K562 (cell line): Measurements from ENCODE around the gene UFC1. TPM values are rescaled to one million over a fixed set of nuclear protein-coding genes. Genes with fewer than 3 reads are reported as not detected.
A peak's percentile ranks its signal among the peaks of the same experiment; 100 is the strongest.

ENCODE experiments used
- ARID2 ChIP-seq: fragments of 450-650 bp; IDR thresholded peaks from 2 replicates; pipeline ENCODE4 v1.6.1; 2017; ENCODE audit warnings: antibody characterized with exemption, mild to moderate bottlenecking
- CBFA2T2 ChIP-seq: fragments of 450-650 bp; conservative IDR thresholded peaks from 2 replicates; pipeline ENCODE4 v1.6.1; 2017; ENCODE audit warnings: mild to moderate bottlenecking
- ETV1 ChIP-seq: fragments of 450-650 bp; conservative IDR thresholded peaks from 2 replicates; pipeline ENCODE4 v1.6.1; 2016; ENCODE audit warnings: missing genetic modification characterization, control low read depth, low read depth, missing compliant biosample characterization
- HDAC1 ChIP-seq, 2 experiments: fragments of 450-650 bp; IDR thresholded peaks; 2 replicates each; pipeline ENCODE4 v1.6.1; 2016 to 2017; ENCODE audit warnings: inconsistent platforms in 1 of 2, mild to moderate bottlenecking in 1 of 2, moderate library complexity in 1 of 2
- KDM2B ChIP-seq: fragments of 250-450 bp; sonication (Bioruptor Pico); IDR thresholded peaks from 2 replicates; pipeline ENCODE4 v1.8.0; 2021; ENCODE audit warnings: mild to moderate bottlenecking, moderate library complexity
- NFE2 ChIP-seq: IDR thresholded peaks from 2 replicates; pipeline ENCODE4 v1.6.1; 2014; ENCODE audit warnings: antibody characterized with exemption, low read depth
- POLR2A ChIP-seq: fragments of 450-650 bp; conservative IDR thresholded peaks from 2 replicates; pipeline ENCODE4 v1.6.1; 2016
- SP2 ChIP-seq: IDR thresholded peaks from 2 replicates; pipeline ENCODE4 v1.6.1; 2011; ENCODE audit warnings: mild to moderate bottlenecking, low read depth, low read length, moderate library complexity; ENCODE audit not compliant: poor library complexity, severe bottlenecking; ENCODE audit errors: extremely low read depth
- TAF1 ChIP-seq: IDR thresholded peaks from 2 replicates; pipeline ENCODE4 v1.6.1; 2011; ENCODE audit warnings: mild to moderate bottlenecking, low read length, moderate library complexity; ENCODE audit not compliant: insufficient read depth, control insufficient read depth, severe bottlenecking; ENCODE audit errors: extremely low read depth
- TAF9B ChIP-seq: fragments of 450-650 bp; IDR thresholded peaks from 2 replicates; pipeline ENCODE4 v1.6.1; 2018; ENCODE audit warnings: mild to moderate bottlenecking; ENCODE audit not compliant: partially characterized antibody
- ZBTB7A ChIP-seq: IDR thresholded peaks from 2 replicates; pipeline ENCODE4 v1.6.1; 2011; ENCODE audit warnings: low read depth, mild to moderate bottlenecking, low read length, moderate library complexity, borderline replicate concordance; ENCODE audit not compliant: control insufficient read depth
- ZNF316 ChIP-seq: fragments of 450-650 bp; IDR thresholded peaks from 2 replicates; pipeline ENCODE4 v1.6.1; 2016
- polyA plus RNA-seq, 8 experiments: library from polyadenylated mRNA; depleted of rRNA in 4 of 8; stranded (reverse) in 5 of 8; unstranded in 3 of 8; fragments of >200 nt; fragmentation: Nextera tagmentation in 2 of 8; fragmentation: Illumina TruSeq in 1 of 8; extraction: Ambion mirVana in 2 of 8; extraction: Trizol in 1 of 8; gene quantifications; 2 replicates each; pipeline versions ENCODE4 v1.2.1 to v1.2.3, GENCODE V29; 2011 to 2014; ENCODE audit warnings: inconsistent platforms in 1 of 8, missing spikeins in 1 of 8
- total RNA-seq, 7 experiments: library from RNA; depleted of rRNA in 6 of 7; stranded (reverse); fragments of >200 nt in 6 of 7; fragmentation: Illumina TruSeq in 2 of 7; extraction: Trizol in 2 of 7; gene quantifications; 2 replicates each; pipeline versions ENCODE4 v1.2.1 to v1.2.3, GENCODE V29; 2011 to 2021; ENCODE audit warnings: low replicate concordance in 1 of 7
- TF ChIP-seq, protein P1 (sequence below), 2 experiments: fragments of 450-650 bp in 1 of 2; sonication (generic) in 1 of 2; formaldehyde crosslinking in 1 of 2; IDR thresholded peaks in 1 of 2; conservative IDR thresholded peaks in 1 of 2; 2 replicates each; pipeline versions ENCODE4 v1.6.1 to v1.8.1; 2016 to 2023; ENCODE audit warnings: mild to moderate bottlenecking in 2 of 2, moderate library complexity in 2 of 2, inconsistent platforms in 1 of 2, missing genetic modification reagents in 1 of 2
- TF ChIP-seq, protein P2 (sequence below), 2 experiments: fragments of 150-350 bp in 1 of 2; IDR thresholded peaks; 2 replicates each; pipeline ENCODE4 v1.6.1; 2012 to 2016; ENCODE audit warnings: low read depth in 2 of 2, low read length in 2 of 2, mild to moderate bottlenecking in 1 of 2, moderate library complexity in 1 of 2
- TF ChIP-seq, protein P3 (sequence below): fragments of 450-650 bp; IDR thresholded peaks from 2 replicates; pipeline ENCODE4 v1.6.1; 2016
- TF ChIP-seq, protein P4 (sequence below), 3 experiments: fragments of 200-800 bp in 1 of 3; sonication (Bioruptor generic) in 1 of 3; sonication (generic) in 1 of 3; formaldehyde crosslinking in 1 of 3; IDR thresholded peaks; 2 replicates each; pipeline versions ENCODE4 v1.6.1 to v1.8.0; 2016 to 2022; ENCODE audit warnings: mild to moderate bottlenecking in 2 of 3, missing compliant biosample characterization in 2 of 3, missing genetic modification characterization in 2 of 3, missing genetic modification reagents in 1 of 3

UFC1 gene
- total and polyA plus RNA-seq, 9 of the 15 experiments (the other 6 are each of a cell fraction or from before 2014, with no cell fraction given), result 92.8 to 220 (median 161) TPM

DNA sequence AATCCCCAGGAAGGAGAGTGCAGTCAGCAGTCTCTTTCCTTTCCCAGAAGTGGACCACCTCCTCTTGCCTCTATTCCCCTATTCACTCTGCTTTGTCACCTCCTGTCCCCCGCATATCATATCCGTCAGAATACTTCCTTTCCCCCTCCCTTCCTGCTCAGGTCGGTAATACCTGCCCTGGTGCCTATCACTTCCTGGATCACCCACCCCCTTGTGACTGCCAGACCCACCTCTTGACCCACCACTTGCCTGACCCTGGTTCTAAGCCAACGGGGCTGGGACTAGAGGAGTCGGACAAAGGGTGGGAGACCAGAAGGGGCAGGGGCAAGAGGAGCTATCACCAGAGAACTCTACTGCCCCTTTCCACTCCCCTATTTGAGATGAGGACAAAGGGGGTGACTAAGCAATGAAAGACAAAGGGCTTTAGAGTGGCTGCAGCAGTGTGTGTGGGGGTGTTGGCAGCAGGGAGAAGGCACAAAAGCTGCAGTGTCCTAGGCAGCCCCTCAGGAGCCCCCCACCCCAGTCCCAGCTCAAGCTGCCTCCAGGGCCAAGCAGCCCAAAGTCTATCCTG, 46.7 kb downstream of the UFC1 start (continued):
- TF ChIP-seq, protein P1, sequence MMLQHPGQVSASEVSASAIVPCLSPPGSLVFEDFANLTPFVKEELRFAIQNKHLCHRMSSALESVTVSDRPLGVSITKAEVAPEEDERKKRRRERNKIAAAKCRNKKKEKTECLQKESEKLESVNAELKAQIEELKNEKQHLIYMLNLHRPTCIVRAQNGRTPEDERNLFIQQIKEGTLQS (IDR thresholded peaks at IDR 0.05), result peak; percentile 46; the same call in 1 of the 2 replicates
- TF ChIP-seq, protein P1 (CRISPR knock-in tag; conservative IDR thresholded peaks at IDR 0.05), result no peak
- TF ChIP-seq CBFA2T2, result no peak
- TF ChIP-seq, protein P2, sequence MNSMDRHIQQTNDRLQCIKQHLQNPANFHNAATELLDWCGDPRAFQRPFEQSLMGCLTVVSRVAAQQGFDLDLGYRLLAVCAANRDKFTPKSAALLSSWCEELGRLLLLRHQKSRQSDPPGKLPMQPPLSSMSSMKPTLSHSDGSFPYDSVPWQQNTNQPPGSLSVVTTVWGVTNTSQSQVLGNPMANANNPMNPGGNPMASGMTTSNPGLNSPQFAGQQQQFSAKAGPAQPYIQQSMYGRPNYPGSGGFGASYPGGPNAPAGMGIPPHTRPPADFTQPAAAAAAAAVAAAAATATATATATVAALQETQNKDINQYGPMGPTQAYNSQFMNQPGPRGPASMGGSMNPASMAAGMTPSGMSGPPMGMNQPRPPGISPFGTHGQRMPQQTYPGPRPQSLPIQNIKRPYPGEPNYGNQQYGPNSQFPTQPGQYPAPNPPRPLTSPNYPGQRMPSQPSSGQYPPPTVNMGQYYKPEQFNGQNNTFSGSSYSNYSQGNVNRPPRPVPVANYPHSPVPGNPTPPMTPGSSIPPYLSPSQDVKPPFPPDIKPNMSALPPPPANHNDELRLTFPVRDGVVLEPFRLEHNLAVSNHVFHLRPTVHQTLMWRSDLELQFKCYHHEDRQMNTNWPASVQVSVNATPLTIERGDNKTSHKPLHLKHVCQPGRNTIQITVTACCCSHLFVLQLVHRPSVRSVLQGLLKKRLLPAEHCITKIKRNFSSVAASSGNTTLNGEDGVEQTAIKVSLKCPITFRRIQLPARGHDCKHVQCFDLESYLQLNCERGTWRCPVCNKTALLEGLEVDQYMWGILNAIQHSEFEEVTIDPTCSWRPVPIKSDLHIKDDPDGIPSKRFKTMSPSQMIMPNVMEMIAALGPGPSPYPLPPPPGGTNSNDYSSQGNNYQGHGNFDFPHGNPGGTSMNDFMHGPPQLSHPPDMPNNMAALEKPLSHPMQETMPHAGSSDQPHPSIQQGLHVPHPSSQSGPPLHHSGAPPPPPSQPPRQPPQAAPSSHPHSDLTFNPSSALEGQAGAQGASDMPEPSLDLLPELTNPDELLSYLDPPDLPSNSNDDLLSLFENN (IDR thresholded peaks at IDR 0.05; ENCODE audit: low read depth in 2 of 2, low read length in 2 of 2), result 0 out of 4 replicates have a peak, but pooled peaks of 1 of the 2 experiments have one; percentile 7
- peak; percentile 64 for TF ChIP-seq ETV1 (tag)
- TF ChIP-seq TAF9B, result peak; percentile 16
- peak in 1 of 2 experiments; percentile 47; a peak in 1 of 4 replicates for TF ChIP-seq HDAC1 (IDR thresholded peaks at IDR 0.05)
- TF ChIP-seq, protein P3, sequence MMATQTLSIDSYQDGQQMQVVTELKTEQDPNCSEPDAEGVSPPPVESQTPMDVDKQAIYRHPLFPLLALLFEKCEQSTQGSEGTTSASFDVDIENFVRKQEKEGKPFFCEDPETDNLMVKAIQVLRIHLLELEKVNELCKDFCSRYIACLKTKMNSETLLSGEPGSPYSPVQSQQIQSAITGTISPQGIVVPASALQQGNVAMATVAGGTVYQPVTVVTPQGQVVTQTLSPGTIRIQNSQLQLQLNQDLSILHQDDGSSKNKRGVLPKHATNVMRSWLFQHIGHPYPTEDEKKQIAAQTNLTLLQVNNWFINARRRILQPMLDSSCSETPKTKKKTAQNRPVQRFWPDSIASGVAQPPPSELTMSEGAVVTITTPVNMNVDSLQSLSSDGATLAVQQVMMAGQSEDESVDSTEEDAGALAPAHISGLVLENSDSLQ, result peak; percentile 46; the same call in 1 of the 2 replicates
- no peak for TF ChIP-seq SP2
- no peak for TF ChIP-seq KDM2B (CRISPR knock-in tag)
- no peak for TF ChIP-seq ARID2
- peak; percentile 62 for TF ChIP-seq ZBTB7A
- peak; percentile 53 for TF ChIP-seq POLR2A
- TF ChIP-seq TAF1, result peak; percentile 8
- peak; percentile 43; the same call in 1 of the 2 replicates for TF ChIP-seq NFE2
- TF ChIP-seq, protein P4, sequence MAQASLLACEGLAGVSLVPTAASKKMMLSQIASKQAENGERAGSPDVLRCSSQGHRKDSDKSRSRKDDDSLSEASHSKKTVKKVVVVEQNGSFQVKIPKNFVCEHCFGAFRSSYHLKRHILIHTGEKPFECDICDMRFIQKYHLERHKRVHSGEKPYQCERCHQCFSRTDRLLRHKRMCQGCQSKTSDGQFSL (CRISPR knock-in tag; IDR thresholded peaks at IDR 0.05), result peak; percentile 75; the same call in 1 of the 2 replicates
- TF ChIP-seq, protein P4 (tag; IDR thresholded peaks at IDR 0.05), result no peak
- TF ChIP-seq ZNF316, result peak; percentile 41; the same call in 1 of the 2 replicates
